K562 (cell line): Measurements from ENCODE around the gene CLTB. TPM values are rescaled to one million over a fixed set of nuclear protein-coding genes. Genes with fewer than 3 reads are reported as not detected.

Source experiments
- ATAC-seq: fragments of 200-7000 bp; cut with Tn5 transposase; 3 replicates; pipeline ENCODE4 v1.9.1; 2020; ENCODE audit warnings: moderate library complexity
- BruUV-seq: library from RNA; stranded (reverse); fragments of 400-500 nt; replicated peaks from 2 replicates; lab custom pipeline; 2021; lab: Mats Ljungman, UMichigan
- CTCF ChIA-PET: fragments of 300-600 bp; formaldehyde crosslinking; extraction: SDS; loops from one replicate; lab custom pipeline; 2021; ENCODE audit warnings: low intra/inter-chr PET ratio; lab: Yijun Ruan, JAX
- POLR2A ChIA-PET: fragments of 300-600, 350-650 bp; sonication (Branson Sonifier 250); formaldehyde crosslinking; extraction: SDS; loops from one replicate; lab custom pipeline; 2021; ENCODE audit warnings: antibody characterized with exemption, inconsistent platforms; lab: Yijun Ruan, JAX
- DNase-seq, 4 experiments: peaks; one replicate each; pipeline versions ENCODE4 v3.0.0 to v3.0.0-alpha.2; 2011 to 2018; ENCODE audit warnings: low spot score in 3 of 4, mixed read lengths in 3 of 4; ENCODE audit errors: extremely low read depth in 1 of 4
- FAIRE-seq: peaks from 2 replicates; lab custom pipeline; 2011; peaks lifted over from hg19 to GRCh38; lab: Jason Lieb, UNC
- H2AFZ ChIP-seq: 2 replicates; pipeline ENCODE4 v1.6.0; 2011; ENCODE audit warnings: low read depth, low read length, control low read depth, inconsistent platforms
- H3K27ac ChIP-seq: fragments of 200-600 bp; 3 replicates; pipeline ENCODE4 v1.8.0; 2011; ENCODE audit warnings: low read depth, mild to moderate bottlenecking, control low read depth, inconsistent platforms, low read length, moderate library complexity, mixed read lengths; ENCODE audit errors: extremely low read depth
- H3K27me3 ChIP-seq, 2 experiments: fragments of 300-600 bp in 1 of 2; 2 replicates in 1 of 2; 3 replicates in 1 of 2; pipeline versions ENCODE4 v1.6.0 to v1.8.0; 2011; ENCODE audit warnings: inconsistent platforms in 2 of 2, low read length in 2 of 2, mild to moderate bottlenecking in 1 of 2, mixed read lengths in 1 of 2, moderate library complexity in 1 of 2; ENCODE audit not compliant: control insufficient read depth in 2 of 2, insufficient read depth in 2 of 2
- H3K36me3 ChIP-seq: fragments of 300-600 bp; 3 replicates; pipeline ENCODE4 v1.8.0; 2011; ENCODE audit warnings: mild to moderate bottlenecking, low read length, inconsistent platforms; ENCODE audit not compliant: control insufficient read depth, insufficient read depth
- H3K4me1 ChIP-seq, 2 experiments: fragments of 200-600 bp in 1 of 2; replicated peaks in 1 of 2; 2 replicates in 1 of 2; 3 replicates in 1 of 2; pipeline versions ENCODE4 v1.5.1 to v1.8.0; 2011; ENCODE audit warnings: inconsistent platforms in 2 of 2, low read length in 2 of 2, mild to moderate bottlenecking in 1 of 2, mixed read lengths in 1 of 2, moderate library complexity in 1 of 2; ENCODE audit not compliant: control insufficient read depth in 2 of 2, insufficient read depth in 2 of 2
- H3K4me2 ChIP-seq: 2 replicates; pipeline ENCODE4 v1.6.1; 2011; ENCODE audit warnings: low read length, control low read depth, inconsistent platforms, mixed read lengths; ENCODE audit not compliant: insufficient read depth
- H3K4me3 ChIP-seq: fragments of 200-600 bp; sonication (generic), shearing (Covaris generic); 2 replicates; pipeline ENCODE4 v1.5.1; 2016; ENCODE audit warnings: control low read depth, inconsistent platforms
- H3K79me2 ChIP-seq: fragments of 200-600 bp; 3 replicates; pipeline ENCODE4 v1.8.0; 2011; ENCODE audit warnings: low read length, inconsistent platforms; ENCODE audit not compliant: control insufficient read depth, insufficient read depth
- H3K9ac ChIP-seq, 2 experiments: 2 replicates each; pipeline versions ENCODE4 v1.6.0 to v1.6.1; 2011; ENCODE audit warnings: low read depth in 2 of 2, low read length in 2 of 2, control low read depth in 1 of 2, inconsistent platforms in 1 of 2, mild to moderate bottlenecking in 1 of 2, mixed read lengths in 1 of 2; ENCODE audit not compliant: insufficient read depth in 1 of 2
- H3K9me1 ChIP-seq: one replicate; pipeline ENCODE4 v1.6.0; 2011; ENCODE audit warnings: inconsistent platforms, mild to moderate bottlenecking, low read length, moderate library complexity; ENCODE audit not compliant: control insufficient read depth, insufficient read depth
- H3K9me3 ChIP-seq: replicated peaks from 2 replicates; pipeline ENCODE4 v1.5.1; 2011; ENCODE audit warnings: low read depth, low read length, inconsistent platforms; ENCODE audit not compliant: control insufficient read depth, insufficient read depth
- H4K20me1 ChIP-seq: replicated peaks from 2 replicates; pipeline ENCODE4 v1.6.1; 2011; ENCODE audit warnings: low read length, inconsistent platforms, mixed read lengths; ENCODE audit not compliant: control insufficient read depth, insufficient read depth
- CBFB ChIP-seq: sonication (generic); formaldehyde crosslinking; IDR thresholded peaks from 2 replicates; pipeline ENCODE4 v1.4.0; 2020; ENCODE audit warnings: mild to moderate bottlenecking, missing genetic modification reagents
- HSF4 ChIP-seq: fragments of 250-450 bp; sonication (Bioruptor Pico); IDR thresholded peaks from 2 replicates; pipeline ENCODE4 v2.1.2; 2022; ENCODE audit warnings: mild to moderate bottlenecking, moderate library complexity, borderline replicate concordance
- MED1 ChIP-seq: sonication (generic); formaldehyde crosslinking; IDR thresholded peaks from 2 replicates; pipeline ENCODE4 v1.8.1; 2023; ENCODE audit warnings: missing genetic modification reagents, borderline replicate concordance
- OTX1 ChIP-seq: fragments of 450-650 bp; formaldehyde crosslinking; IDR thresholded peaks from 2 replicates; pipeline ENCODE4 v1.4.0; 2022; ENCODE audit warnings: mild to moderate bottlenecking
- PYGO2 ChIP-seq: fragments of 450-650 bp; IDR thresholded peaks from 2 replicates; pipeline ENCODE4 v1.6.1; 2016; ENCODE audit warnings: mild to moderate bottlenecking, missing genetic modification characterization, moderate library complexity, missing compliant biosample characterization
- TEAD4 ChIP-seq, 2 experiments: sonication (generic) in 1 of 2; formaldehyde crosslinking in 1 of 2; IDR thresholded peaks; 2 replicates each; pipeline versions ENCODE4 v1.6.1 to v1.8.0; 2012 to 2022; ENCODE audit warnings: borderline replicate concordance in 1 of 2, inconsistent platforms in 1 of 2, low read length in 1 of 2, mild to moderate bottlenecking in 1 of 2, missing genetic modification reagents in 1 of 2
- XRCC4 ChIP-seq: IDR thresholded peaks from one replicate; pipeline ENCODE4 v1.6.1; 2011; ENCODE audit not compliant: insufficient read depth, insufficient read length; ENCODE audit errors: extremely low read depth
- ZFP30 ChIP-seq: fragments of 250-450 bp; sonication (Bioruptor Pico); IDR thresholded peaks from 2 replicates; pipeline ENCODE4 v1.8.0; 2022; ENCODE audit warnings: moderate library complexity, mild to moderate bottlenecking, inconsistent platforms, borderline replicate concordance
- ZNF586 ChIP-seq: fragments of 450-650 bp; formaldehyde crosslinking; conservative IDR thresholded peaks from 2 replicates; pipeline ENCODE4 v1.4.0; 2020; ENCODE audit warnings: mild to moderate bottlenecking, moderate library complexity
- ZNF75A ChIP-seq: fragments of 450-650 bp; formaldehyde crosslinking; IDR thresholded peaks from 2 replicates; pipeline ENCODE4 v1.4.0; 2020; ENCODE audit warnings: mild to moderate bottlenecking
- WGBS: fragments of 100-300 bp; shearing (Covaris generic); methylation state at CpG from one replicate; pipeline ENCODE4 v1.1.6; 2016; ENCODE audit warnings: low coverage, mixed read lengths; ENCODE audit not compliant: insufficient coverage; ENCODE audit errors: missing lambda C conversion rate; 5-methylcytosine and 5-hydroxymethylcytosine counted together
- in situ Hi-C: fragments of 300-500 bp; cut with MboI; formaldehyde crosslinking; loops from 4 replicates; pipeline ENCODE4 v1.15.0; 2018; ENCODE audit warnings: inconsistent platforms, mixed read lengths
- intact Hi-C: fragments of 100-400 bp; cut with micrococcal nuclease; formaldehyde crosslinking; loops from 2 replicates; pipeline ENCODE4 v1.14.2; 2022
- polyA plus RNA-seq, 8 experiments: library from polyadenylated mRNA; depleted of rRNA in 4 of 8; stranded (reverse) in 5 of 8; unstranded in 3 of 8; fragments of >200 nt; fragmentation: Nextera tagmentation in 2 of 8; fragmentation: Illumina TruSeq in 1 of 8; extraction: Ambion mirVana in 2 of 8; extraction: Trizol in 1 of 8; gene quantifications; 2 replicates each; pipeline versions ENCODE4 v1.2.1 to v1.2.3, GENCODE V29; 2011 to 2014; ENCODE audit warnings: inconsistent platforms in 1 of 8, missing spikeins in 1 of 8
- total RNA-seq, 7 experiments: library from RNA; depleted of rRNA in 6 of 7; stranded (reverse); fragments of >200 nt in 6 of 7; fragmentation: Illumina TruSeq in 2 of 7; extraction: Trizol in 2 of 7; gene quantifications; 2 replicates each; pipeline versions ENCODE4 v1.2.1 to v1.2.3, GENCODE V29; 2011 to 2021; ENCODE audit warnings: low replicate concordance in 1 of 7
- TF ChIP-seq, protein P1 (sequence below): sonication (generic); formaldehyde crosslinking; IDR thresholded peaks from 2 replicates; pipeline ENCODE4 v1.8.0; 2022; ENCODE audit warnings: missing genetic modification reagents, mild to moderate bottlenecking, moderate library complexity, borderline replicate concordance
- TF ChIP-seq, protein P2 (sequence below): fragments of 250-450 bp; sonication (Bioruptor Pico); IDR thresholded peaks from 2 replicates; pipeline ENCODE4 v1.6.1; 2021; ENCODE audit warnings: mild to moderate bottlenecking

Gene CLTB
- total and polyA plus RNA-seq, 9 of the 15 experiments (the other 6 are each of a cell fraction or from before 2014, with no cell fraction given): 1.8 to 117 (median 39.0) TPM

DNA sequence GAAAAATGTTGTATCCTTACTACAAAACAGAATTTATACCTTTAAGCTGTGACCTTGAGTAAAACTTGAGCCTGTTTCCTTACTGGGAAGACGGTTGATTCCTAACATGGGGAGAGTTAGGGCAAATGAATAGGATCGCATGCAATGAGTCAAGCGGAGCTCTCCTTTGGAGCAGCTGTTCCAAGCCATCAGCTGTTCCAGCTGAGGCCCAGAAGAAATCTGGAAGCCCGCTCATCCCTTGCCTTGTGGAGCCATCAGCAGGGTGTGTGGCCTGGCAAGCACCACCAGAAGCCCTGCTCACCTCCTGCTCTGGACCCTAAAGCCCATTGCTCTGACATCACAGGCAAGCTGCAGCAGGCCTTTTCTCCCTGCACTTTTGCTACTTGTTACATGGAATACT, 62.8 kb downstream of the CLTB start:
- no peak overlapping the region for H3K4me3 ChIP-seq
- ATAC-seq (no peak), FAIRE-seq (no peak), DNase-seq (no peak)
- no peaks in the 10 kb centered on the region for H3K9me3 ChIP-seq
- peaks cover 39% of the 10 kb centered on the region for H3K79me2 ChIP-seq
- in situ Hi-C loops (no loop called here), intact Hi-C loops (no loop called here)
- peaks cover 3% of the 10 kb centered on the region for H3K9me1 ChIP-seq
- BruUV-seq: no TSS peak
- no peak for TF ChIP-seq XRCC4
- TF ChIP-seq, protein P1, sequence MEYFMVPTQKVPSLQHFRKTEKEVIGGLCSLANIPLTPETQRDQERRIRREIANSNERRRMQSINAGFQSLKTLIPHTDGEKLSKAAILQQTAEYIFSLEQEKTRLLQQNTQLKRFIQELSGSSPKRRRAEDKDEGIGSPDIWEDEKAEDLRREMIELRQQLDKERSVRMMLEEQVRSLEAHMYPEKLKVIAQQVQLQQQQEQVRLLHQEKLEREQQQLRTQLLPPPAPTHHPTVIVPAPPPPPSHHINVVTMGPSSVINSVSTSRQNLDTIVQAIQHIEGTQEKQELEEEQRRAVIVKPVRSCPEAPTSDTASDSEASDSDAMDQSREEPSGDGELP: peak; percentile 19; the same call in 1 of the 2 replicates
- peaks cover 93% of the 10 kb centered on the region for H3K36me3 ChIP-seq
- no peak overlapping the region for H3K9ac ChIP-seq
- H2AFZ ChIP-seq: no peak overlapping the region
- H4K20me1 ChIP-seq: peaks cover 3% of the 10 kb centered on the region; the same call in 1 of the 2 replicates
- no peaks in the 10 kb centered on the region for H3K27me3 ChIP-seq
- H3K4me1 ChIP-seq: no peaks in the 10 kb centered on the region
- 98% methylated on average over 4 of the region's 4 CpGs for WGBS
- no peak overlapping the region for H3K27ac ChIP-seq
- H3K4me2 ChIP-seq: no peak overlapping the region
- ChIA-PET CTCF (no interaction called here), POLR2A (interaction anchor here (1.2 to 2.2 kb wide), 2 partner anchors 8 to 12 kb away, joined by 6 to 23 read pairs; partner anchors contain the start of gene KIAA1191)

DNA sequence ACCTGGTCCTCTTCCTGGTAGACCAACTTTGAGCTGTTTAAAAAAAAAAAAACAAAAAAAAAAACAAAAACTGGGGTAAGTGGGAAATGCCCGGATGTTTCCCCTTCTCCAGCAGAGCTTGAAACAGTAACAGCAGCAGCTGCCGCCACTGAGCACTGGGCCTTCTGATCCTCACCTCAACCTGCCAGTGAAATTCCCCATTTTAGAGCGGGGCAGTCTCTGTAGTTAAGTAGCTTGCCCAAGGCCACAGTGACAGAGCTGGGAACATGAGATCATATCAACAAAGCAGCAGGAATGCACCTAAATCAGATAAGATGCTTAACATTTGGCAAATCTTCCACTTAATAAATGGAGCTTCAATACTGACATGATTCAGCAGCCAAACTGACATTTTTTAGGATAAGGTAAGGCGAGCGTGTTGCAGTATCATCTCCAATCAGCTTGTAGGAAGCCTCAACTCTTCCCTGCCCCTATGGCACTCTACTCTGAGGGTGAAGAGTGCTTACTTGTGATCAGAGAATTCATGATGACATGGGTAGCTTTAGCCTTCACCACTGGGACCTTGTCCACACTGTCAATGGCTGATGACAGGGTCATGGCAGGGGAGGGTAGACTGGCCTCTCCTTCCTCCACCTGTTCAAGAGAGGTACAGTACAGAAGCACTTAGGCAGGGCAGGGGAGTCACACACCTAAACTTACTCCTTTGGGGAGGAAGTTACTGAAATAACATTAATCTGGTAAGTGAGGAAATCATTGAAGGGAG, 64.0 kb downstream of the CLTB start:
- FAIRE-seq (no peak), DNase-seq (no peak), ATAC-seq (no peak)
- no peaks in the 10 kb centered on the region for H3K4me1 ChIP-seq
- H3K9me3 ChIP-seq: no peaks in the 10 kb centered on the region
- peaks cover 94% of the 10 kb centered on the region for H3K36me3 ChIP-seq
- ChIA-PET CTCF (no interaction called here), POLR2A (interaction anchor here (1.2 to 2.2 kb wide), 3 partner anchors 9 to 11 kb away, joined by 4 to 23 read pairs (median 6); partner anchors contain the start of gene KIAA1191)
- H3K9me1 ChIP-seq: peaks cover 3% of the 10 kb centered on the region
- H3K27ac ChIP-seq: no peak overlapping the region
- no peak overlapping the region for H3K9ac ChIP-seq
- no peak overlapping the region for H3K4me2 ChIP-seq
- TF ChIP-seq CBFB (no peak), MED1 (CRISPR knock-in tag) (no peak), HSF4 (CRISPR knock-in tag) (no peak), ZNF586 (CRISPR knock-in tag) (no peak), TEAD4 (IDR thresholded peaks at IDR 0.05; ENCODE audit: low read length) (no peak), TEAD4 (CRISPR knock-in tag; IDR thresholded peaks at IDR 0.05; ENCODE audit: borderline replicate concordance) (no peak), PYGO2 (no peak), OTX1 (CRISPR knock-in tag) (no peak), ZFP30 (CRISPR knock-in tag) (no peak), ZNF75A (CRISPR knock-in tag) (no peak)
- TF ChIP-seq, protein P2, sequence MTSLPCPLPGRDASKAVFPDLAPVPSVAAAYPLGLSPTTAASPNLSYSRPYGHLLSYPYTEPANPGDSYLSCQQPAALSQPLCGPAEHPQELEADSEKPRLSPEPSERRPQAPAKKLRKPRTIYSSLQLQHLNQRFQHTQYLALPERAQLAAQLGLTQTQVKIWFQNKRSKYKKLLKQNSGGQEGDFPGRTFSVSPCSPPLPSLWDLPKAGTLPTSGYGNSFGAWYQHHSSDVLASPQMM: no peak
- no peak overlapping the region for H2AFZ ChIP-seq
- in situ Hi-C loops: no loop called here
- no TSS peak for BruUV-seq
- intact Hi-C loops: no loop called here
- H3K27me3 ChIP-seq: no peaks in the 10 kb centered on the region
- 97% methylated on average over 5 of the region's 5 CpGs for whole genome bisulfite sequencing
- H3K79me2 ChIP-seq: peaks cover 29% of the 10 kb centered on the region
- peaks cover 3% of the 10 kb centered on the region; the same call in 1 of the 2 replicates for H4K20me1 ChIP-seq
- no peak overlapping the region for H3K4me3 ChIP-seq
